Keratinocyte (primary cell): ENCODE measurements around the gene ERBB4. TPM values are rescaled to one million over a fixed set of nuclear protein-coding genes. Genes with fewer than 3 reads are reported as not detected.
"Not testable (repeated sequence)": the region's sequence is repeated elsewhere in the genome, so short reads cannot be mapped to it uniquely, and the experiment has no call there.

ENCODE experiments used
- DNase-seq: peaks from one replicate; pipeline ENCODE4 v3.0.0-alpha.2; 2011; ENCODE audit warnings: low read depth, missing footprints, low spot score
- FAIRE-seq: peaks from 2 replicates; lab custom pipeline; 2011; peaks lifted over from hg19 to GRCh38; lab: Jason Lieb, UNC
- H2AFZ ChIP-seq: 2 replicates; pipeline ENCODE4 v1.6.0; 2012; ENCODE audit warnings: low read length, control low read depth, inconsistent platforms; ENCODE audit not compliant: control insufficient read depth
- H3K27ac ChIP-seq: 2 replicates; pipeline ENCODE4 v1.5.1; 2011; ENCODE audit warnings: low read length; ENCODE audit not compliant: control insufficient read depth, insufficient read depth
- H3K27me3 ChIP-seq: 3 replicates; pipeline ENCODE4 v1.6.0; 2011; ENCODE audit warnings: low read length; ENCODE audit not compliant: control insufficient read depth, insufficient read depth; ENCODE audit errors: extremely low read depth
- H3K36me3 ChIP-seq, 2 experiments: 2 replicates in 1 of 2; 3 replicates in 1 of 2; pipeline ENCODE4 v1.5.1; 2011; ENCODE audit warnings: low read length in 2 of 2, mild to moderate bottlenecking in 1 of 2; ENCODE audit not compliant: control insufficient read depth in 2 of 2, insufficient read depth in 2 of 2; ENCODE audit errors: extremely low read depth in 1 of 2
- H3K4me1 ChIP-seq: 3 replicates; pipeline ENCODE4 v1.5.1; 2011; ENCODE audit warnings: low read length; ENCODE audit not compliant: control insufficient read depth, insufficient read depth; ENCODE audit errors: extremely low read depth
- H3K4me2 ChIP-seq: 3 replicates; pipeline ENCODE4 v1.6.0; 2011; ENCODE audit warnings: low read depth, low read length; ENCODE audit not compliant: control insufficient read depth, insufficient read depth; ENCODE audit errors: extremely low read depth
- H3K4me3 ChIP-seq, 3 experiments: fragments of 200-600 bp in 1 of 3; sonication (generic) in 1 of 3; 2 replicates in 2 of 3; 3 replicates in 1 of 3; pipeline ENCODE4 v1.5.1; 2011 to 2016; ENCODE audit warnings: low read length in 3 of 3, mild to moderate bottlenecking in 3 of 3, control low read depth in 2 of 3, inconsistent platforms in 1 of 3, low read depth in 1 of 3, mixed read lengths in 1 of 3, mixed run types in 1 of 3, moderate library complexity in 1 of 3; ENCODE audit not compliant: control insufficient read depth in 2 of 3, insufficient read depth in 2 of 3; ENCODE audit errors: extremely low read depth in 1 of 3
- H3K79me2 ChIP-seq: 2 replicates; pipeline ENCODE4 v1.6.0; 2012; ENCODE audit warnings: low read length; ENCODE audit not compliant: control insufficient read depth, insufficient read depth
- H3K9ac ChIP-seq: 3 replicates; pipeline ENCODE4 v1.6.0; 2011; ENCODE audit warnings: low read length; ENCODE audit not compliant: control insufficient read depth, insufficient read depth; ENCODE audit errors: extremely low read depth
- H3K9me1 ChIP-seq: 3 replicates; pipeline ENCODE4 v1.6.0; 2011; ENCODE audit warnings: low read length; ENCODE audit not compliant: control insufficient read depth, insufficient read depth; ENCODE audit errors: extremely low read depth
- H3K9me3 ChIP-seq: 2 replicates; pipeline ENCODE4 v1.5.1; 2012; ENCODE audit warnings: low read depth, low read length; ENCODE audit not compliant: control insufficient read depth
- H4K20me1 ChIP-seq: 3 replicates; pipeline ENCODE4 v1.6.0; 2011; ENCODE audit warnings: low read length; ENCODE audit not compliant: control insufficient read depth, insufficient read depth; ENCODE audit errors: extremely low read depth
- EZH2 ChIP-seq: IDR thresholded peaks from one replicate; pipeline ENCODE4 v1.6.1; 2012; ENCODE audit warnings: inconsistent platforms, mild to moderate bottlenecking, low read length, moderate library complexity
- dilution Hi-C: fragments of 300-500 bp; cut with MboI; formaldehyde crosslinking; loops from one replicate; pipeline ENCODE4 v1.7.0; 2020; ENCODE audit warnings: low sequenced_read_pairs; ENCODE audit not compliant: extremely low pct_ligation_motif_present
- polyA plus RNA-seq, 5 experiments: library from polyadenylated mRNA; depleted of rRNA in 3 of 5; stranded (reverse) in 3 of 5; stranded (forward) in 1 of 5; unstranded in 1 of 5; fragments of >200 nt; gene quantifications; 1 replicate in 1 of 5; 2 replicates in 3 of 5; 3 replicates in 1 of 5; pipeline versions ENCODE4 v1.2.1 to v1.2.3, GENCODE V29; 2011 to 2012; ENCODE audit warnings: missing spikeins in 2 of 5, low read depth in 1 of 5, low replicate concordance in 1 of 5
- TF ChIP-seq, protein P1 (sequence below), 3 experiments: IDR thresholded peaks in 1 of 3; conservative IDR thresholded peaks in 1 of 3; optimal IDR thresholded peaks in 1 of 3; 2 replicates in 2 of 3; 3 replicates in 1 of 3; pipeline versions ENCODE3 to v1.5.1; 2011; ENCODE audit warnings: low read length in 3 of 3, mild to moderate bottlenecking in 3 of 3, moderate library complexity in 2 of 3, control low read depth in 1 of 3, inconsistent platforms in 1 of 3; ENCODE audit not compliant: insufficient read depth in 2 of 3; ENCODE audit errors: extremely low read depth in 1 of 3

The ERBB4 gene
- polyA plus RNA-seq, 1 donor (not counting 4 experiments of a cell fraction or from before 2014, with no cell fraction given), result 0.01 TPM

DNA sequence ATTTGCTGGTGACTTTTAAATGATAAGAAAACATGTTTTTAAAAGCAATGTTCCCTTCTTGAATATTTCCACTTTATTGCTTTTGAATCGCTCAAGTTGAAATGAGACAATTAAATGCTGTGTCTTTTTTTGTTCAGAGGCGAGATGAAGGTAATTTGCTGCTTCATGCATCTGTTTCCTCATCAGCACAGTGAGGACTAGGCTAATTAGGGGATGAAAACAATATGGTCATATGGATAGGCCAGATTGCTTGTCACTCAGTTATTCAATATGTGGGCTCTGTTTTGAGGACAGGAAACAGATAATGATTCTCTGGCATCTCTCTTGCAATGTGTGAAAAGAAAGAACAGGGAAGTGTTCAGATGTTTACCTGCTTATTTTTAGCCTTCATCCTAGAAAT lies 61.0 kb downstream of the ERBB4 start:
- Histone ChIP-seq H3K36me3 (no peaks in the 10 kb centered on the region), H3K27ac (no peak overlapping the region), H3K4me3 (no peak overlapping the region), H3K9ac (no peak overlapping the region), H2AFZ (no peak overlapping the region), H3K9me3 (no peaks in the 10 kb centered on the region), H3K27me3 (no peaks in the 10 kb centered on the region), H3K9me1 (no peaks in the 10 kb centered on the region), H3K4me2 (no peak overlapping the region), H4K20me1 (no peaks in the 10 kb centered on the region), H3K79me2 (no peaks in the 10 kb centered on the region), H3K4me1 (no peaks in the 10 kb centered on the region)
- DNase-seq (no peak), FAIRE-seq (no peak)
- TF ChIP-seq EZH2, result no peak
- TF ChIP-seq, protein P1, sequence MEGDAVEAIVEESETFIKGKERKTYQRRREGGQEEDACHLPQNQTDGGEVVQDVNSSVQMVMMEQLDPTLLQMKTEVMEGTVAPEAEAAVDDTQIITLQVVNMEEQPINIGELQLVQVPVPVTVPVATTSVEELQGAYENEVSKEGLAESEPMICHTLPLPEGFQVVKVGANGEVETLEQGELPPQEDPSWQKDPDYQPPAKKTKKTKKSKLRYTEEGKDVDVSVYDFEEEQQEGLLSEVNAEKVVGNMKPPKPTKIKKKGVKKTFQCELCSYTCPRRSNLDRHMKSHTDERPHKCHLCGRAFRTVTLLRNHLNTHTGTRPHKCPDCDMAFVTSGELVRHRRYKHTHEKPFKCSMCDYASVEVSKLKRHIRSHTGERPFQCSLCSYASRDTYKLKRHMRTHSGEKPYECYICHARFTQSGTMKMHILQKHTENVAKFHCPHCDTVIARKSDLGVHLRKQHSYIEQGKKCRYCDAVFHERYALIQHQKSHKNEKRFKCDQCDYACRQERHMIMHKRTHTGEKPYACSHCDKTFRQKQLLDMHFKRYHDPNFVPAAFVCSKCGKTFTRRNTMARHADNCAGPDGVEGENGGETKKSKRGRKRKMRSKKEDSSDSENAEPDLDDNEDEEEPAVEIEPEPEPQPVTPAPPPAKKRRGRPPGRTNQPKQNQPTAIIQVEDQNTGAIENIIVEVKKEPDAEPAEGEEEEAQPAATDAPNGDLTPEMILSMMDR (optimal IDR thresholded peaks at IDR 0.05 in 1 of 3, IDR thresholded peaks at IDR 0.05 in 1 of 3, conservative IDR thresholded peaks at IDR 0.05 in 1 of 3; ENCODE audit: extremely low read depth in 1 of 3, insufficient read depth in 2 of 3, low read length in 3 of 3), result no peak
- dilution Hi-C loops, result no loop called here

DNA sequence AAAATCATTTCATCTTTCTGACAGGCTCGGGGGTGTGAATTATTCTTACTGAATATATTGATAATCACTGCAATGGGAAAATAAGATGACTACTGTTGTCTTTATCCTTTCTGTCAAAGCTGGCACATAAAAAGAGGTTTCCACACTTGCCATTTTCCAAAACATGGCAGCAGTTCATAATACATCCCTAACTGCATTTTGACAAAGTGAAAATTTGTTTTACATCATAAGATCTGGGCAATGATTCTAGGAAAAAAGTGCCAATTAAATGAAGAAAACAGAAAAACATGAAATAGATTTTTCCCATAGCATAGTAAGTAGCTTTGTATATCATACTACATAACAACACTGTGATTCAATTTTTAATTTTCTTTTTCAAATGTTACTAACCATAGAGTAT lies 65.4 kb downstream of the ERBB4 start:
- Histone ChIP-seq H3K27ac (no peak overlapping the region), H2AFZ (no peak overlapping the region), H3K4me1 (no peaks in the 10 kb centered on the region), H3K9me1 (no peaks in the 10 kb centered on the region), H3K9ac (no peak overlapping the region), H3K4me3 (no peak overlapping the region), H4K20me1 (no peaks in the 10 kb centered on the region), H3K36me3 (no peaks in the 10 kb centered on the region), H3K9me3 (no peaks in the 10 kb centered on the region), H3K4me2 (no peak overlapping the region), H3K27me3 (no peaks in the 10 kb centered on the region), H3K79me2 (no peaks in the 10 kb centered on the region)
- FAIRE-seq (no peak), DNase-seq (no peak)
- dilution Hi-C loops, result no loop called here
- TF ChIP-seq EZH2, result no peak
- TF ChIP-seq, protein P1 (optimal IDR thresholded peaks at IDR 0.05 in 1 of 3, IDR thresholded peaks at IDR 0.05 in 1 of 3, conservative IDR thresholded peaks at IDR 0.05 in 1 of 3; ENCODE audit: extremely low read depth in 1 of 3, insufficient read depth in 2 of 3, low read length in 3 of 3), result no peak

DNA sequence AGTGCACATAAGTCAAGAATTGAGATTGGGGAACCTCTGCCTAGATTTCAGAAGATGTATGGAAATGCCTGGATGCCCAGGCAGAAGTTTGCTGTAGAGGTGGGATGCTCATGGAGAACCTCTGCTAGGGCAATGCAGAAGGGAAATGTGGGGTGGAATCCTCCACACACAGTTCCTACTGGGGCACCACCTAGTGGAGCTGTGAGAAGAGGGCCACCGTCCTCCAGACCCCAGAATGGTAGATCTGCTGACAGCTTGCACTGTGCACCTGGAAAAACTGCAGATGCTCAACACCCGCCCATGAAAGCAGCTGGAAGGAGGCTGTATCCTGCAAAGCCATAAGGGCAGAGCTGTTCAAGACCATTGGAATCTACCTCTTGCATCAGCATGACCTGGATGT lies 71.1 kb downstream of the ERBB4 start:
- H3K4me2 ChIP-seq, H3K9ac ChIP-seq, FAIRE-seq, DNase-seq, H3K4me3 ChIP-seq, H4K20me1 ChIP-seq, H3K9me3 ChIP-seq, H3K36me3 ChIP-seq, H3K79me2 ChIP-seq, H3K9me1 ChIP-seq, H3K27ac ChIP-seq, H3K27me3 ChIP-seq, dilution Hi-C loops, H2AFZ ChIP-seq, H3K4me1 ChIP-seq: not testable (repeated sequence)
